ENCODE results near the gene EPO. TPM values are rescaled to one million over a fixed set of nuclear protein-coding genes. Genes with fewer than 3 reads are reported as not detected.

EPO gene
- total RNA-seq, 2 experiments from 2014 or later: not detected

GRCh38 chr7:100679129-100679926 lies 40.9 kb upstream of the EPO start:
- Mint-ChIP-seq H3K4me3 (no peak overlapping the region), H3K36me3 (peaks cover 26% of the 10 kb centered on the region), H3K27ac (peak overlapping the region; percentile 59), H3K4me1 (peaks cover 15% of the 10 kb centered on the region), H3K9me3 (ENCODE audit: low read depth) (no peaks in the 10 kb centered on the region), H3K27me3 (no peaks in the 10 kb centered on the region)
- CTCF ChIA-PET: interaction anchor here (1.1 to 11.5 kb wide), 3 partner anchors 13 to 66 kb away, joined by 3 to 91 read pairs (median 15); partner anchors contain the start of genes GIGYF1 and POP7
- DNase-seq (no peak), ATAC-seq (no peak)

GRCh38 chr7:100679927-100680575 lies 40.2 kb upstream of the EPO start:
- no peak for DNase-seq
- no peaks in the 10 kb centered on the region for H3K27me3 Mint-ChIP-seq
- peaks cover 15% of the 10 kb centered on the region for H3K4me1 Mint-ChIP-seq
- ATAC-seq: no peak
- H3K27ac Mint-ChIP-seq: peak overlapping the region; percentile 59
- H3K36me3 Mint-ChIP-seq: peaks cover 24% of the 10 kb centered on the region
- no peak overlapping the region for H3K4me3 Mint-ChIP-seq
- H3K9me3 Mint-ChIP-seq (ENCODE audit: low read depth): no peaks in the 10 kb centered on the region
- CTCF ChIA-PET: interaction anchor here (1.1 to 11.5 kb wide), 5 partner anchors 12 to 116 kb away, joined by 3 to 91 read pairs (median 4); partner anchors contain the start of genes GIGYF1 and POP7

GRCh38 chr7:100680576-100681271 lies 39.5 kb upstream of the EPO start:
- Mint-ChIP-seq H3K4me1 (peaks cover 15% of the 10 kb centered on the region), H3K27me3 (no peaks in the 10 kb centered on the region), H3K9me3 (ENCODE audit: low read depth) (no peaks in the 10 kb centered on the region), H3K27ac (peak overlapping the region; percentile 57), H3K36me3 (peaks cover 26% of the 10 kb centered on the region), H3K4me3 (no peak overlapping the region)
- DNase-seq (peak; percentile 40), ATAC-seq (no peak)
- CTCF ChIA-PET: interaction anchor here (1.2 to 11.5 kb wide), 4 partner anchors 12 to 116 kb away, joined by 3 to 91 read pairs (median 10); partner anchors contain the start of genes GIGYF1 and POP7

GRCh38 chr7:100681491-100682227 lies 38.6 kb upstream of the EPO start:
- CTCF ChIA-PET: interaction anchor here (1.5 to 11.5 kb wide), 3 partner anchors 11 to 117 kb away, joined by 3 to 91 read pairs (median 15); partner anchors contain the start of genes GIGYF1 and POP7
- no peak overlapping the region for H3K4me3 Mint-ChIP-seq
- H3K9me3 Mint-ChIP-seq (ENCODE audit: low read depth): no peaks in the 10 kb centered on the region
- ATAC-seq (no peak), DNase-seq (no peak)
- H3K4me1 Mint-ChIP-seq: peaks cover 12% of the 10 kb centered on the region
- no peak overlapping the region for H3K27ac Mint-ChIP-seq
- peaks cover 24% of the 10 kb centered on the region for H3K36me3 Mint-ChIP-seq
- no peaks in the 10 kb centered on the region for H3K27me3 Mint-ChIP-seq

GRCh38 chr7:100682228-100682741 lies 38.0 kb upstream of the EPO start:
- CTCF ChIA-PET: interaction anchor here (1.1 to 11.5 kb wide), 4 partner anchors 10 to 113 kb away, joined by 3 to 91 read pairs (median 11); partner anchors contain the start of genes GIGYF1 and POP7
- peaks cover 23% of the 10 kb centered on the region for H3K36me3 Mint-ChIP-seq

GRCh38 chr7:100682991-100683658 lies 37.1 kb upstream of the EPO start:
- DNase-seq (no peak), ATAC-seq (no peak)
- Mint-ChIP-seq H3K4me1 (peaks cover 5% of the 10 kb centered on the region), H3K27ac (no peak overlapping the region), H3K36me3 (peaks cover 17% of the 10 kb centered on the region), H3K9me3 (ENCODE audit: low read depth) (no peaks in the 10 kb centered on the region), H3K27me3 (no peaks in the 10 kb centered on the region), H3K4me3 (no peak overlapping the region)
- CTCF ChIA-PET: interaction anchor here (1.1 to 11.5 kb wide), 3 partner anchors 9 to 114 kb away, joined by 3 to 91 read pairs (median 7); partner anchors contain the start of gene GIGYF1

More at GRCh38 chr7:100682228-100682741, 38.0 kb upstream of the EPO start:
- no peak overlapping the region for H3K27ac Mint-ChIP-seq
- no peaks in the 10 kb centered on the region for H3K9me3 Mint-ChIP-seq (ENCODE audit: low read depth)
- H3K27me3 Mint-ChIP-seq: no peaks in the 10 kb centered on the region
- DNase-seq (no peak), ATAC-seq (no peak)
- H3K4me3 Mint-ChIP-seq: no peak overlapping the region
- H3K4me1 Mint-ChIP-seq: peaks cover 7% of the 10 kb centered on the region

GRCh38 chr7:100683659-100684533 lies 36.4 kb upstream of the EPO start:
- Mint-ChIP-seq H3K36me3 (peaks cover 12% of the 10 kb centered on the region), H3K4me1 (peaks cover 7% of the 10 kb centered on the region), H3K9me3 (ENCODE audit: low read depth) (no peaks in the 10 kb centered on the region), H3K27ac (no peak overlapping the region), H3K4me3 (no peak overlapping the region), H3K27me3 (no peaks in the 10 kb centered on the region)
- ATAC-seq (no peak), DNase-seq (no peak)
- CTCF ChIA-PET: interaction anchor here (1.1 to 11.5 kb wide), 3 partner anchors 8 to 115 kb away, joined by 3 to 91 read pairs (median 7); partner anchors contain the start of gene GIGYF1

GRCh38 chr7:100684534-100685042 lies 35.7 kb upstream of the EPO start:
- DNase-seq (no peak), ATAC-seq (no peak)
- H3K4me1 Mint-ChIP-seq: peaks cover 7% of the 10 kb centered on the region
- H3K27me3 Mint-ChIP-seq: no peaks in the 10 kb centered on the region
- no peak overlapping the region for H3K27ac Mint-ChIP-seq
- H3K36me3 Mint-ChIP-seq: peaks cover 7% of the 10 kb centered on the region
- no peak overlapping the region for H3K4me3 Mint-ChIP-seq
- CTCF ChIA-PET: interaction anchor here (1.0 to 11.5 kb wide), 4 partner anchors 7 to 21 kb away, joined by 3 to 91 read pairs (median 5); partner anchors contain the start of genes GIGYF1 and POP7
- H3K9me3 Mint-ChIP-seq (ENCODE audit: low read depth): no peaks in the 10 kb centered on the region

GRCh38 chr7:100685049-100685605 lies 35.1 kb upstream of the EPO start:
- Mint-ChIP-seq H3K4me3 (no peak overlapping the region), H3K27ac (no peak overlapping the region), H3K27me3 (no peaks in the 10 kb centered on the region), H3K36me3 (peaks cover 6% of the 10 kb centered on the region), H3K4me1 (peaks cover 6% of the 10 kb centered on the region), H3K9me3 (ENCODE audit: low read depth) (no peaks in the 10 kb centered on the region)
- CTCF ChIA-PET: interaction anchor here (1.0 to 11.5 kb wide), 3 partner anchors 7 to 21 kb away, joined by 3 to 91 read pairs (median 3); partner anchors contain the start of genes GIGYF1 and POP7
- DNase-seq (no peak), ATAC-seq (no peak)

GRCh38 chr7:100685631-100686145 lies 34.6 kb upstream of the EPO start:
- no peaks in the 10 kb centered on the region for H3K9me3 Mint-ChIP-seq (ENCODE audit: low read depth)
- H3K4me1 Mint-ChIP-seq: peaks cover 5% of the 10 kb centered on the region
- H3K4me3 Mint-ChIP-seq: no peak overlapping the region
- H3K27ac Mint-ChIP-seq: no peak overlapping the region
- DNase-seq: no peak
- peaks cover 5% of the 10 kb centered on the region for H3K36me3 Mint-ChIP-seq
- CTCF ChIA-PET: interaction anchor here (1.0 to 1.7 kb wide), 2 partner anchors 9 to 20 kb away, joined by 3 read pairs; partner anchors contain the start of gene POP7
- ATAC-seq: no peak
- no peaks in the 10 kb centered on the region for H3K27me3 Mint-ChIP-seq

Measured in activated CD8-positive, alpha-beta memory T cell treated with anti-CD3 and anti-CD28 coated beads, Interleukin-2, amount 10 ng/mL, durations not matched to agents 7 days and 5 days (primary cell).